MM.1S (cell line): Measurements from ENCODE around the gene GLIS2.

Experiments
- DNase-seq: peaks from one replicate; pipeline ENCODE4 v3.0.0-alpha.2; 2015
- H2AFZ ChIP-seq: fragments of 300-600 bp; sonication (generic); 2 replicates; pipeline ENCODE4 v1.6.0; 2016; ENCODE audit warnings: antibody characterized with exemption, low read length
- H3F3A ChIP-seq: fragments of 300-600 bp; sonication (generic); 2 replicates; pipeline ENCODE4 v1.6.1; 2016; ENCODE audit warnings: mild to moderate bottlenecking, antibody characterized with exemption, low read length, moderate library complexity, mixed read lengths; ENCODE audit not compliant: insufficient read depth
- H3K27ac ChIP-seq: fragments of 300-600 bp; sonication (generic); 2 replicates; pipeline ENCODE4 v1.5.1; 2016; ENCODE audit warnings: mild to moderate bottlenecking, low read length
- H3K27me3 ChIP-seq: fragments of 300-600 bp; sonication (generic); replicated peaks from 2 replicates; pipeline ENCODE4 v1.6.0; 2016; ENCODE audit warnings: low read length; ENCODE audit not compliant: insufficient read depth
- H3K36me3 ChIP-seq: fragments of 300-600 bp; sonication (generic); replicated peaks from 2 replicates; pipeline ENCODE4 v1.6.1; 2016; ENCODE audit warnings: mild to moderate bottlenecking, low read length, mixed read lengths; ENCODE audit not compliant: insufficient read depth
- H3K4me1 ChIP-seq: fragments of 300-600 bp; sonication (generic); 2 replicates; pipeline ENCODE4 v1.6.1; 2016; ENCODE audit warnings: low read length, mixed read lengths
- H3K4me2 ChIP-seq: fragments of 300-600 bp; sonication (generic); 2 replicates; pipeline ENCODE4 v1.6.0; 2016; ENCODE audit warnings: low read depth, low read length
- H3K4me3 ChIP-seq: fragments of 300-600 bp; sonication (generic); 2 replicates; pipeline ENCODE4 v1.5.1; 2016; ENCODE audit warnings: low read length, mixed read lengths
- H3K79me2 ChIP-seq: fragments of 300-600 bp; sonication (generic); 2 replicates; pipeline ENCODE4 v1.6.1; 2016; ENCODE audit warnings: mixed run types, low read length, mixed read lengths
- H3K9ac ChIP-seq: fragments of 300-600 bp; sonication (generic); 2 replicates; pipeline ENCODE4 v1.6.1; 2016; ENCODE audit warnings: low read length, mixed read lengths
- H3K9me2 ChIP-seq: fragments of 300-600 bp; sonication (generic); replicated peaks from 2 replicates; pipeline ENCODE4 v1.6.1; 2016; ENCODE audit warnings: mild to moderate bottlenecking, low read length, mixed read lengths; ENCODE audit not compliant: insufficient read depth
- H3K9me3 ChIP-seq: fragments of 300-600 bp; sonication (generic); replicated peaks from 2 replicates; pipeline ENCODE4 v1.6.1; 2016; ENCODE audit warnings: mild to moderate bottlenecking, low read length, mixed read lengths; ENCODE audit not compliant: insufficient read depth
- H4K20me1 ChIP-seq: fragments of 300-600 bp; sonication (generic); 2 replicates; pipeline ENCODE4 v1.6.1; 2016; ENCODE audit warnings: mild to moderate bottlenecking, low read length, moderate library complexity, mixed read lengths; ENCODE audit not compliant: insufficient read depth
- CTCF ChIP-seq: fragments of 300-600 bp; sonication (generic); IDR thresholded peaks from 2 replicates; pipeline ENCODE4 v1.5.1; 2016; ENCODE audit warnings: antibody characterized with exemption, low read length, mixed read lengths
- EZH2 ChIP-seq: fragments of 300-600 bp; sonication (generic); optimal IDR thresholded peaks from 2 replicates; pipeline ENCODE3; 2017; ENCODE audit warnings: low read depth, mild to moderate bottlenecking, antibody characterized with exemption, low read length, mixed read lengths
- EZH2phosphoT487 ChIP-seq: fragments of 300-600 bp; sonication (generic); IDR thresholded peaks from 2 replicates; pipeline ENCODE4 v1.6.1; 2018; ENCODE audit warnings: antibody characterized with exemption, low read length

Gene GLIS2

GRCh38 chr16:4376893-4377572 is 61.2 kb downstream of the GLIS2 start:
- H2AFZ ChIP-seq = no peak overlapping the region
- TF ChIP-seq EZH2 (no peak), EZH2phosphoT487 (no peak), CTCF (no peak)
- no peak for DNase-seq
- H3K79me2 ChIP-seq = peaks cover 4% of the 10 kb centered on the region; the same call in 1 of the 2 replicates
- no peaks in the 10 kb centered on the region for H3K9me3 ChIP-seq
- H3K9me2 ChIP-seq = no peaks in the 10 kb centered on the region
- no peak overlapping the region for H3K4me3 ChIP-seq
- no peaks in the 10 kb centered on the region for H4K20me1 ChIP-seq
- H3K27me3 ChIP-seq = no peaks in the 10 kb centered on the region
- H3K36me3 ChIP-seq = no peaks in the 10 kb centered on the region
- no peak overlapping the region for H3K27ac ChIP-seq
- no peaks in the 10 kb centered on the region for H3F3A ChIP-seq
- no peak overlapping the region for H3K4me2 ChIP-seq
- H3K4me1 ChIP-seq = no peaks in the 10 kb centered on the region
- H3K9ac ChIP-seq = no peak overlapping the region

DNA sequence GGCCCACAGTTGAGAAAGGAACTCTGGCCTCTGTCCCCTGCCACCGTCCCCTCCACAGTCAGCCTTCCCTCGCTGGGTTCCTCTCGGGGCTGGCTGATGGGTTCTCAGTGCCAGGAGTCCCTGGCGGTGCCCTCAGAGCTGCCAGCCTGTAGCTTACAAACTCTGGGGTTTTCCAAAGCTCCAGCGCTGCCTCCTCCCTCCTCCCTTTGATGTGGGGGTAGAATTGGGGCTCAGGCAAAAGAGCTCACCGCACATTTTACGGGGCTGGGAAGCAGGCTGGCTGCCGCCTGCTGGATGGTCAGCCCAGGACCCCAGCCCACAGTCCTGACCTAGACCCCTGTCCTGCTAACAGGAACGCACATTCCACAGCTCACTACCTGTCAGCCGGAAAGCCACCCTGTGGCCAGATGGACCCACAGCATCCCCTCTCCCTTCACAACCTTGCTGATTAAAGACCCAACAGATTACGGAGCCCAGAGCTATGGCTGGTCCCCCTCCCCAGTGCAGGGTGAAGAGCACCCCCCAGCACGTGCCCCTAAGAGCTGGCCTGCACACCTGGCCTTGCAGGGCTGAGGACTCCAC is 61.8 kb downstream of the GLIS2 start:
- no peaks in the 10 kb centered on the region for H4K20me1 ChIP-seq
- H3K27ac ChIP-seq = no peak overlapping the region
- H3K9me3 ChIP-seq = no peaks in the 10 kb centered on the region
- TF ChIP-seq EZH2 = no peak
- no peak for DNase-seq
- no peak overlapping the region for H2AFZ ChIP-seq
- H3K79me2 ChIP-seq = no peaks in the 10 kb centered on the region; the same call in 1 of the 2 replicates
- no peak overlapping the region for H3K4me3 ChIP-seq
- H3K27me3 ChIP-seq = no peaks in the 10 kb centered on the region
- no peak overlapping the region for H3K4me2 ChIP-seq
- no peaks in the 10 kb centered on the region for H3K9me2 ChIP-seq
- no peaks in the 10 kb centered on the region for H3K4me1 ChIP-seq
- H3F3A ChIP-seq = no peaks in the 10 kb centered on the region
- H3K9ac ChIP-seq = no peak overlapping the region
- H3K36me3 ChIP-seq = no peaks in the 10 kb centered on the region

GRCh38 chr16:4378161-4378666 is 62.3 kb downstream of the GLIS2 start:
- TF ChIP-seq EZH2 (no peak), CTCF (no peak), EZH2phosphoT487 (no peak)
- H3K4me3 ChIP-seq = no peak overlapping the region
- no peak overlapping the region for H3K4me2 ChIP-seq
- no peak overlapping the region for H3K27ac ChIP-seq
- H3K27me3 ChIP-seq = no peaks in the 10 kb centered on the region
- no peak overlapping the region for H2AFZ ChIP-seq
- no peak overlapping the region for H3K9ac ChIP-seq
- no peaks in the 10 kb centered on the region for H3K9me2 ChIP-seq
- H3K36me3 ChIP-seq = no peaks in the 10 kb centered on the region
- no peaks in the 10 kb centered on the region for H3F3A ChIP-seq
- no peaks in the 10 kb centered on the region for H4K20me1 ChIP-seq
- H3K79me2 ChIP-seq = no peaks in the 10 kb centered on the region; the same call in 1 of the 2 replicates
- H3K9me3 ChIP-seq = no peaks in the 10 kb centered on the region
- DNase-seq = no peak
- H3K4me1 ChIP-seq = no peaks in the 10 kb centered on the region
